ENCODE measurements around the gene SYNE1.
"Not testable (repeated sequence)": the region's sequence is repeated elsewhere in the genome, so short reads cannot be mapped to it uniquely, and the experiment has no call there.

Gene SYNE1

GRCh38 chr6:152167641-152168603 is 469.2 kb downstream of the SYNE1 start:
- DNase-seq: no peak

GRCh38 chr6:152166897-152167296 is 470.3 kb downstream of the SYNE1 start:
- DNase-seq: no peak

GRCh38 chr6:152166497-152166896 is 470.7 kb downstream of the SYNE1 start:
- no peak for DNase-seq

- DNase-seq: no peak
These were observed 472.2 kb downstream of the SYNE1 start for GRCh38 chr6:152164957-152165356.

- DNase-seq: no peak
These were observed 475.7 kb downstream of the SYNE1 start for GRCh38 chr6:152161501-152161900.

GRCh38 chr6:152160346-152160745 is 476.8 kb downstream of the SYNE1 start:
- no peak for DNase-seq

GRCh38 chr6:152155792-152156191 is 481.4 kb downstream of the SYNE1 start:
- DNase-seq: no peak

- DNase-seq: no peak
These were observed 482.4 kb downstream of the SYNE1 start for GRCh38 chr6:152154559-152155356.

GRCh38 chr6:152151920-152152319 is 485.2 kb downstream of the SYNE1 start:
- no peak for DNase-seq

GRCh38 chr6:152150196-152150595 is 487.0 kb downstream of the SYNE1 start:
- DNase-seq: no peak

- no peak for DNase-seq
These were observed 488.8 kb downstream of the SYNE1 start for GRCh38 chr6:152148412-152148811.

GRCh38 chr6:152147269-152147668 is 489.9 kb downstream of the SYNE1 start:
- DNase-seq: no peak

GRCh38 chr6:152146385-152146784 is 490.8 kb downstream of the SYNE1 start:
- DNase-seq: no peak

GRCh38 chr6:152143359-152143758 is 493.8 kb downstream of the SYNE1 start:
- no peak for DNase-seq

GRCh38 chr6:152142105-152142504 is 495.1 kb downstream of the SYNE1 start:
- no peak for DNase-seq

GRCh38 chr6:152138344-152138743 is 498.8 kb downstream of the SYNE1 start:
- not testable (repeated sequence) for DNase-seq

- no peak for DNase-seq
These were observed 500.7 kb downstream of the SYNE1 start for GRCh38 chr6:152136449-152136825.

GRCh38 chr6:152135755-152136448 is 501.3 kb downstream of the SYNE1 start:
- no peak for DNase-seq

GRCh38 chr6:152130441-152130840 is 506.7 kb downstream of the SYNE1 start:
- DNase-seq: no peak

GRCh38 chr6:152129691-152130151 is 507.4 kb downstream of the SYNE1 start:
- no peak for DNase-seq

- no peak for DNase-seq
These were observed 509.6 kb downstream of the SYNE1 start for GRCh38 chr6:152127432-152128165.

GRCh38 chr6:152124429-152125074 is 512.6 kb downstream of the SYNE1 start:
- DNase-seq: peak; percentile 41

All from RPMI8226 (cell line).